ENCODE measurements around the gene RETREG2.
A peak's percentile ranks its signal among the peaks of the same experiment; 100 is the strongest.

The RETREG2 gene

GRCh38 chr2:219216535-219216915 is 38.5 kb downstream of the RETREG2 start:
- no peak for DNase-seq

GRCh38 chr2:219218217-219218731 is 40.2 kb downstream of the RETREG2 start:
- peak; percentile 46 to 76 (median 64) for DNase-seq

- peak; percentile 59 to 84 (median 75) for DNase-seq
Observed at GRCh38 chr2:219218732-219219701, 40.9 kb downstream of the RETREG2 start, which contains the start of gene ABCB6. Gene ABCB6 (minus strand): TSS chr2:219218958. CDS start chr2:219218673, 285 bp downstream.

- no peak for DNase-seq
Observed at GRCh38 chr2:219219784-219220532, 41.9 kb downstream of the RETREG2 start.

- peak in 3 of 4 experiments; percentile 31 to 45 (median 39) for DNase-seq
Observed at GRCh38 chr2:219220652-219221402, 42.8 kb downstream of the RETREG2 start.

- DNase-seq, result no peak
Observed at GRCh38 chr2:219221957-219222518, 44.0 kb downstream of the RETREG2 start.

GRCh38 chr2:219223831-219224610 is 45.9 kb downstream of the RETREG2 start:
- DNase-seq, result no peak

- peak; percentile 70 to 82 (median 82) for DNase-seq
Observed at GRCh38 chr2:219225350-219225749, 47.3 kb downstream of the RETREG2 start.

- DNase-seq, result peak; percentile 26 to 63 (median 47)
Observed at GRCh38 chr2:219228041-219228910, 50.2 kb downstream of the RETREG2 start.

- no peak for DNase-seq
Observed at GRCh38 chr2:219228911-219229304, 50.8 kb downstream of the RETREG2 start.

- DNase-seq, result peak; percentile 99
Observed at GRCh38 chr2:219229305-219230058, 51.4 kb downstream of the RETREG2 start, which contains the start of the genes ANKZF1 and ATG9A. Gene ANKZF1 (plus strand): TSS chr2:219229806. CDS start chr2:219230258, 452 bp downstream. Gene ATG9A (minus strand): TSS chr2:219229636. CDS start chr2:219228024, 1,612 bp downstream.

GRCh38 chr2:219230059-219230540 is 52.0 kb downstream of the RETREG2 start:
- peak; percentile 45 to 71 (median 57) for DNase-seq

- no peak for DNase-seq
Observed at GRCh38 chr2:219234331-219234730, 56.3 kb downstream of the RETREG2 start.

Measured in suppressor macrophage (primary cell).